ENCODE results near the gene L3MBTL4. TPM values are rescaled to one million over a fixed set of nuclear protein-coding genes. Genes with fewer than 3 reads are reported as not detected.

L3MBTL4 gene
- total and polyA plus RNA-seq, 10 of the 15 experiments (the other 5 are each of a cell fraction or from before 2014, with no cell fraction given): 1.3 to 8.7 (median 3.8) TPM

DNA sequence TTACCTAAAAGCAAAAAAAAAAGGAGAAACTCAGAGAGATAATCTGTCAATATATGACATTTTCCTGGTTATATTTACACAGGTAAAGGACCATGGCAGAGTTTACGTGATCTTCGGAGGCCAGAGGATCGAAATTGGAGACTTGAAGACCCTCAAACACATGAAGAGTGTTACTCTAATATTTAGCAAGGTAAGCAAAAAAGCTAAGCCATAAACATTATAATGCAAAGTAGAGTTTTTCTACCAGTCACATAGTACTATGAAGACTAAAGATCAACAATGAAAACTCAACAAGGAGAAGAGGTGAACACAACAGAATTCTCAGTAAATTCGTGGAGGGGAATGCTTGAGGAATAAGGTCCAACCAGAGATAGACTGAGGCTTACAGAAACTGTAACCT lies 78.5 kb downstream of the L3MBTL4 start:
- Histone ChIP-seq H3K9ac (ENCODE audit: control insufficient read depth, insufficient read depth, low read length) (no peak overlapping the region), H3K9me3 (replicated peaks; ENCODE audit: control insufficient read depth, insufficient read depth, low read length) (peaks cover 4% of the 10 kb centered on the region), H2AFZ (ENCODE audit: control insufficient read depth, low read depth, low read length) (no peak overlapping the region), H3K4me1 (ENCODE audit: control insufficient read depth, insufficient read depth, low read length) (no peaks in the 10 kb centered on the region), H3K27ac (ENCODE audit: control insufficient read depth, insufficient read depth) (no peak overlapping the region), H3K36me3 (ENCODE audit: control insufficient read depth in 2 of 2, insufficient read depth in 2 of 2, low read length in 1 of 2) (no peaks in the 10 kb centered on the region), H3K79me2 (ENCODE audit: control insufficient read depth, insufficient read depth, low read length) (no peaks in the 10 kb centered on the region), H4K20me1 (ENCODE audit: control insufficient read depth, insufficient read depth) (no peaks in the 10 kb centered on the region), H3K27me3 (replicated peaks in 1 of 2; ENCODE audit: control insufficient read depth in 2 of 2, insufficient read depth in 2 of 2, low read length in 1 of 2) (no peaks in the 10 kb centered on the region), H3K4me2 (ENCODE audit: control insufficient read depth, insufficient read depth) (no peak overlapping the region), H3K4me3 (no peak overlapping the region)
- POLR2A ChIA-PET: no interaction called here
- FAIRE-seq (no peak), DNase-seq (ENCODE audit: low read depth, low spot score) (no peak), ATAC-seq (no peak)
- no TSS peak for BruUV-seq (replicated peaks)
- RAD21 ChIA-PET (ENCODE audit: unreplicated experiment): no interaction called here
- intact Hi-C loops (cut with micrococcal nuclease; ENCODE audit: unreplicated experiment): no loop called here
- SMC1A ChIA-PET (ENCODE audit: uncharacterized antibody, unreplicated experiment): no interaction called here
- CTCF ChIA-PET: no interaction called here
- WGBS (ENCODE audit: insufficient coverage, insufficient replicate concordance, low lambda C conversion rate, missing lambda C conversion rate): 22% methylated on average over 4 of the region's 4 CpGs
- in situ Hi-C loops (cut with MboI): no loop called here
- no peak for TF ChIP-seq ZNF217 (IDR thresholded peaks at IDR 0.05)
- no peak for TF ChIP-seq POU2F2 (IDR thresholded peaks at IDR 0.05; ENCODE audit: borderline replicate concordance, low read depth, low read length)
- TF ChIP-seq CBX3 (IDR thresholded peaks at IDR 0.05; ENCODE audit: borderline replicate concordance, low read depth): no peak

GRCh38 chr18:6333981-6334380 lies 80.7 kb downstream of the L3MBTL4 start:
- ATAC-seq: no peak
- H4K20me1 ChIP-seq (ENCODE audit: control insufficient read depth, insufficient read depth): no peaks in the 10 kb centered on the region
- H3K9ac ChIP-seq (ENCODE audit: control insufficient read depth, insufficient read depth, low read length): no peak overlapping the region
- in situ Hi-C loops (cut with MboI): no loop called here
- ChIA-PET CTCF (no interaction called here), RAD21 (ENCODE audit: unreplicated experiment) (no interaction called here), POLR2A (no interaction called here), SMC1A (ENCODE audit: uncharacterized antibody, unreplicated experiment) (no interaction called here)
- no peak overlapping the region for H3K27ac ChIP-seq (ENCODE audit: control insufficient read depth, insufficient read depth)
- no peak for DNase-seq (ENCODE audit: low read depth, low spot score)
- no peaks in the 10 kb centered on the region for H3K4me1 ChIP-seq (ENCODE audit: control insufficient read depth, insufficient read depth, low read length)
- no peaks in the 10 kb centered on the region; the same call in 1 of the 3 replicates for H3K9me3 ChIP-seq (replicated peaks; ENCODE audit: control insufficient read depth, insufficient read depth, low read length)
- no peak for FAIRE-seq
- H2AFZ ChIP-seq (ENCODE audit: control insufficient read depth, low read depth, low read length): no peak overlapping the region
- H3K27me3 ChIP-seq (replicated peaks in 1 of 2; ENCODE audit: control insufficient read depth in 2 of 2, insufficient read depth in 2 of 2, low read length in 1 of 2): no peaks in the 10 kb centered on the region
- BruUV-seq (replicated peaks): no TSS peak
- no peak overlapping the region for H3K4me3 ChIP-seq
- intact Hi-C loops (cut with micrococcal nuclease; ENCODE audit: unreplicated experiment): no loop called here
- H3K4me2 ChIP-seq (ENCODE audit: control insufficient read depth, insufficient read depth): no peak overlapping the region
- no peaks in the 10 kb centered on the region for H3K36me3 ChIP-seq (ENCODE audit: control insufficient read depth in 2 of 2, insufficient read depth in 2 of 2, low read length in 1 of 2)
- 73% methylated on average over 4 of the region's 4 CpGs for WGBS (ENCODE audit: insufficient coverage, insufficient replicate concordance, low lambda C conversion rate, missing lambda C conversion rate)
- H3K79me2 ChIP-seq (ENCODE audit: control insufficient read depth, insufficient read depth, low read length): no peaks in the 10 kb centered on the region
- TF ChIP-seq, protein P1, sequence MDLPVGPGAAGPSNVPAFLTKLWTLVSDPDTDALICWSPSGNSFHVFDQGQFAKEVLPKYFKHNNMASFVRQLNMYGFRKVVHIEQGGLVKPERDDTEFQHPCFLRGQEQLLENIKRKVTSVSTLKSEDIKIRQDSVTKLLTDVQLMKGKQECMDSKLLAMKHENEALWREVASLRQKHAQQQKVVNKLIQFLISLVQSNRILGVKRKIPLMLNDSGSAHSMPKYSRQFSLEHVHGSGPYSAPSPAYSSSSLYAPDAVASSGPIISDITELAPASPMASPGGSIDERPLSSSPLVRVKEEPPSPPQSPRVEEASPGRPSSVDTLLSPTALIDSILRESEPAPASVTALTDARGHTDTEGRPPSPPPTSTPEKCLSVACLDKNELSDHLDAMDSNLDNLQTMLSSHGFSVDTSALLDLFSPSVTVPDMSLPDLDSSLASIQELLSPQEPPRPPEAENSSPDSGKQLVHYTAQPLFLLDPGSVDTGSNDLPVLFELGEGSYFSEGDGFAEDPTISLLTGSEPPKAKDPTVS (IDR thresholded peaks at IDR 0.05; ENCODE audit: low read depth, low read length): no peak
- TF ChIP-seq, protein P2, sequence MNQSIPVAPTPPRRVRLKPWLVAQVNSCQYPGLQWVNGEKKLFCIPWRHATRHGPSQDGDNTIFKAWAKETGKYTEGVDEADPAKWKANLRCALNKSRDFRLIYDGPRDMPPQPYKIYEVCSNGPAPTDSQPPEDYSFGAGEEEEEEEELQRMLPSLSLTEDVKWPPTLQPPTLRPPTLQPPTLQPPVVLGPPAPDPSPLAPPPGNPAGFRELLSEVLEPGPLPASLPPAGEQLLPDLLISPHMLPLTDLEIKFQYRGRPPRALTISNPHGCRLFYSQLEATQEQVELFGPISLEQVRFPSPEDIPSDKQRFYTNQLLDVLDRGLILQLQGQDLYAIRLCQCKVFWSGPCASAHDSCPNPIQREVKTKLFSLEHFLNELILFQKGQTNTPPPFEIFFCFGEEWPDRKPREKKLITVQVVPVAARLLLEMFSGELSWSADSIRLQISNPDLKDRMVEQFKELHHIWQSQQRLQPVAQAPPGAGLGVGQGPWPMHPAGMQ (IDR thresholded peaks at IDR 0.05; ENCODE audit: borderline replicate concordance): no peak
- TF ChIP-seq YY1 (IDR thresholded peaks at IDR 0.05; ENCODE audit: low read depth, low read length) (no peak), TCF12 (IDR thresholded peaks at IDR 0.05; ENCODE audit: low read depth, low read length) (no peak), ZNF207 (IDR thresholded peaks at IDR 0.05; ENCODE audit: borderline replicate concordance) (no peak), SREBF1 (IDR thresholded peaks at IDR 0.05; ENCODE audit: low read length) (no peak), KDM1A (IDR thresholded peaks at IDR 0.05; ENCODE audit: borderline replicate concordance) (no peak), CHD2 (IDR thresholded peaks at IDR 0.05; ENCODE audit: borderline replicate concordance, low read depth, low read length) (no peak)
- TF ChIP-seq, protein P3, sequence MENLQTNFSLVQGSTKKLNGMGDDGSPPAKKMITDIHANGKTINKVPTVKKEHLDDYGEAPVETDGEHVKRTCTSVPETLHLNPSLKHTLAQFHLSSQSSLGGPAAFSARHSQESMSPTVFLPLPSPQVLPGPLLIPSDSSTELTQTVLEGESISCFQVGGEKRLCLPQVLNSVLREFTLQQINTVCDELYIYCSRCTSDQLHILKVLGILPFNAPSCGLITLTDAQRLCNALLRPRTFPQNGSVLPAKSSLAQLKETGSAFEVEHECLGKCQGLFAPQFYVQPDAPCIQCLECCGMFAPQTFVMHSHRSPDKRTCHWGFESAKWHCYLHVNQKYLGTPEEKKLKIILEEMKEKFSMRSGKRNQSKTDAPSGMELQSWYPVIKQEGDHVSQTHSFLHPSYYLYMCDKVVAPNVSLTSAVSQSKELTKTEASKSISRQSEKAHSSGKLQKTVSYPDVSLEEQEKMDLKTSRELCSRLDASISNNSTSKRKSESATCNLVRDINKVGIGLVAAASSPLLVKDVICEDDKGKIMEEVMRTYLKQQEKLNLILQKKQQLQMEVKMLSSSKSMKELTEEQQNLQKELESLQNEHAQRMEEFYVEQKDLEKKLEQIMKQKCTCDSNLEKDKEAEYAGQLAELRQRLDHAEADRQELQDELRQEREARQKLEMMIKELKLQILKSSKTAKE (IDR thresholded peaks at IDR 0.05; ENCODE audit: low read depth, poor library complexity, severe bottlenecking): no peak
- TF ChIP-seq, protein P4, sequence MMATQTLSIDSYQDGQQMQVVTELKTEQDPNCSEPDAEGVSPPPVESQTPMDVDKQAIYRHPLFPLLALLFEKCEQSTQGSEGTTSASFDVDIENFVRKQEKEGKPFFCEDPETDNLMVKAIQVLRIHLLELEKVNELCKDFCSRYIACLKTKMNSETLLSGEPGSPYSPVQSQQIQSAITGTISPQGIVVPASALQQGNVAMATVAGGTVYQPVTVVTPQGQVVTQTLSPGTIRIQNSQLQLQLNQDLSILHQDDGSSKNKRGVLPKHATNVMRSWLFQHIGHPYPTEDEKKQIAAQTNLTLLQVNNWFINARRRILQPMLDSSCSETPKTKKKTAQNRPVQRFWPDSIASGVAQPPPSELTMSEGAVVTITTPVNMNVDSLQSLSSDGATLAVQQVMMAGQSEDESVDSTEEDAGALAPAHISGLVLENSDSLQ (IDR thresholded peaks at IDR 0.05): no peak
